Thyroid gland (tissue), 4 donors: ENCODE results near the gene PDE8A. TPM values are rescaled to one million over a fixed set of nuclear protein-coding genes. Genes with fewer than 3 reads are reported as not detected.
A peak's percentile ranks its signal among the peaks of the same experiment; 100 is the strongest.

Experiments used
- DNase-seq, 2 donors: peaks; one replicate each; pipeline ENCODE4 v3.0.0-alpha.2; 2019
- H3K27ac ChIP-seq, 3 donors: fragments of 200-600 bp; sonication (generic); 1 replicate in 2 of 3; 2 replicates in 1 of 3; pipeline ENCODE4 v1.5.1; 2016 to 2019; ENCODE audit warnings: mild to moderate bottlenecking in 1 of 3, moderate library complexity in 1 of 3
- H3K27me3 ChIP-seq: fragments of 200-600 bp; sonication (generic); one replicate; pipeline ENCODE4 v1.5.1; 2019
- H3K36me3 ChIP-seq, 2 donors: fragments of 200-600 bp; sonication (generic); one replicate each; pipeline ENCODE4 v1.5.1; 2016 to 2019
- H3K4me1 ChIP-seq, 2 donors: fragments of 200-600 bp; sonication (generic); one replicate each; pipeline ENCODE4 v1.5.1; 2017 to 2019
- H3K4me3 ChIP-seq, 3 donors: fragments of 200-600 bp; sonication (generic); replicated peaks in 1 of 3; 1 replicate in 2 of 3; 2 replicates in 1 of 3; pipeline ENCODE4 v1.5.1; 2016; ENCODE audit warnings: mild to moderate bottlenecking in 1 of 3
- H3K9me3 ChIP-seq: fragments of 200-600 bp; sonication (generic); one replicate; pipeline ENCODE4 v1.5.1; 2017
- CTCF ChIP-seq, 6 experiments: fragments of 200-600 bp in 3 of 6; fragments of 450-650 bp in 3 of 6; sonication (generic) in 3 of 6; IDR thresholded peaks; one replicate each; pipeline ENCODE4 v1.5.1; 2016 to 2019; ENCODE audit warnings: antibody characterized with exemption in 6 of 6, mild to moderate bottlenecking in 2 of 6, inconsistent platforms in 1 of 6, moderate library complexity in 1 of 6
- POLR2A ChIP-seq, 2 donors: fragments of 450-650 bp; IDR thresholded peaks; one replicate each; pipeline ENCODE4 v1.6.1; 2017; ENCODE audit warnings: antibody characterized with exemption in 2 of 2, mild to moderate bottlenecking in 2 of 2, moderate library complexity in 1 of 2
- WGBS, 2 donors: methylation state at CpG; one replicate each; pipeline ENCODE4 v1.1.5; 2017; 5-methylcytosine and 5-hydroxymethylcytosine counted together
- intact Hi-C: fragments of 100-400 bp; cut with DNase I; formaldehyde crosslinking; loops from one replicate; pipeline ENCODE4 v1.15.1; 2023
- total RNA-seq, 4 donors: library from RNA; depleted of rRNA; stranded (reverse); fragments of >200 nt; gene quantifications; one replicate each; pipeline ENCODE4 v1.2.3, GENCODE V29; 2016

The PDE8A gene
- total RNA-seq, 4 donors from 2014 or later: 31.6 to 52.1 (median 35.2) TPM

- peaks cover 3 to 6% of the 10 kb centered on the region in 2 donors for H3K4me1 ChIP-seq
- intact Hi-C loops: loop anchor here (10.0 kb wide), 2 partner anchors 223 to 343 kb away; no protein-coding TSS in a partner anchor
- no peak overlapping the region for H3K27ac ChIP-seq
- WGBS, 2 donors: 89 to 90% methylated on average over 5 of the region's 5 CpGs
- no peaks in the 10 kb centered on the region for H3K27me3 ChIP-seq
- no peak for DNase-seq
- no peaks in the 10 kb centered on the region for H3K36me3 ChIP-seq
- TF ChIP-seq CTCF (IDR thresholded peaks at IDR 0.05) (no peak), POLR2A (IDR thresholded peaks at IDR 0.05) (no peak)
- no peaks in the 10 kb centered on the region for H3K9me3 ChIP-seq
- H3K4me3 ChIP-seq: no peak overlapping the region
Observed at GRCh38 chr15:84951736-84952135, 29.9 kb upstream of the PDE8A start.

GRCh38 chr15:84953136-84953535, 28.5 kb upstream of the PDE8A start:
- Histone ChIP-seq H3K27me3 (no peaks in the 10 kb centered on the region), H3K4me3 (no peak overlapping the region), H3K9me3 (no peaks in the 10 kb centered on the region), H3K4me1 (peaks cover 3 to 6% of the 10 kb centered on the region in 2 donors), H3K27ac (no peak overlapping the region), H3K36me3 (no peaks in the 10 kb centered on the region)
- TF ChIP-seq CTCF (IDR thresholded peaks at IDR 0.05) (no peak), POLR2A (IDR thresholded peaks at IDR 0.05) (no peak)
- DNase-seq: no peak
- WGBS, 2 donors: 97 to 98% methylated on average over 4 of the region's 4 CpGs
- intact Hi-C loops: loop anchor here (10.0 kb wide), 2 partner anchors 222 to 342 kb away; no protein-coding TSS in a partner anchor

- TF ChIP-seq POLR2A (IDR thresholded peaks at IDR 0.05) (no peak), CTCF (IDR thresholded peaks at IDR 0.05) (no peak)
- no peak overlapping the region for H3K4me3 ChIP-seq
- 71 to 72% methylated on average over 1 of the region's 1 CpG for WGBS, 2 donors
- H3K9me3 ChIP-seq: no peaks in the 10 kb centered on the region
- H3K4me1 ChIP-seq: peaks cover 3 to 6% of the 10 kb centered on the region in 2 donors
- no peak for DNase-seq
- H3K27ac ChIP-seq: no peak overlapping the region
- H3K27me3 ChIP-seq: no peaks in the 10 kb centered on the region
- intact Hi-C loops: loop anchor here (10.0 kb wide), 2 partner anchors 221 to 341 kb away; no protein-coding TSS in a partner anchor
- H3K36me3 ChIP-seq: no peaks in the 10 kb centered on the region
Observed at GRCh38 chr15:84953726-84954125, 27.9 kb upstream of the PDE8A start.

GRCh38 chr15:84955089-84955848, 26.4 kb upstream of the PDE8A start:
- WGBS, 2 donors: 30 to 39% methylated on average over 12 to 13 of the region's 15 CpGs
- intact Hi-C loops: loop anchor here (10.0 kb wide), 2 partner anchors 220 to 340 kb away; no protein-coding TSS in a partner anchor

More at GRCh38 chr15:84955089-84955848, 26.4 kb upstream of the PDE8A start:
- Histone ChIP-seq H3K27ac (no peak overlapping the region), H3K36me3 (no peaks in the 10 kb centered on the region), H3K4me3 (peak overlapping the region in 1 of 3 donors; percentile 6), H3K4me1 (peaks cover 3 to 5% of the 10 kb centered on the region in 2 donors), H3K9me3 (no peaks in the 10 kb centered on the region), H3K27me3 (no peaks in the 10 kb centered on the region)
- DNase-seq: peak; percentile 73 to 77
- TF ChIP-seq POLR2A (IDR thresholded peaks at IDR 0.05): no peak
- peak; percentile 53 to 85 (median 75) for TF ChIP-seq CTCF (IDR thresholded peaks at IDR 0.05)
